ENCODE measurements around the gene ARL8A.

The ARL8A gene

DNA sequence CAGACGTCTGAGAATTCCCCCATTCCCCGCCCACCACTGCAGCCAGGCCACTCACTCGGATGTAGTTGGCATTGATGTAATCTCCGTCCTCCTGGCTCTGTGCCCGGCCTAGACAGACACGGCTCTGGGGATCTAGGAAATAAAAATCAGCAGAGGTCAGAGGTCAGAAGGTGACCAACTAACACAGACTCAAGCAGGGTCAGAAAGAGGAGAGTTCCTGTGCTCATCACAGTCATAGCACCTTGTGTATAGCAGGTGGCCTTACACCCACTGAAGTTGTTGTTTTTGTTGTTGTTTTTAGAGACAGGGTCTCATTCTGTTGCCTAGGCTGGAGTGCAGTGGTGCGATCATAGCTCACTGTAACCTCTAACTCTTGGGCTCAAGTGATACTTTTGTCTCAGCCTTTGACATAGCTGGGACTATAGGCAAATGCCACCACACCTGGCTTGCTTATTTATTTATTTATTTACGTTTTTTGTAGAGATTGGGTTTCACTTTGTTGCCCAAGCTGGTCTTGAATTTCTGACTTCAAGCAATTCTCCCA, 11.0 kb upstream of the ARL8A start:
- Mint-ChIP-seq H3K36me3 (ENCODE audit: low read depth) (no peaks in the 10 kb centered on the region), H3K4me3 (no peak overlapping the region), H3K27ac (no peak overlapping the region), H3K27me3 (ENCODE audit: low read depth, poor library complexity) (peaks cover 13% of the 10 kb centered on the region), H3K4me1 (peaks cover 67% of the 10 kb centered on the region), H3K9me3 (no peaks in the 10 kb centered on the region)
- DNase-seq, result no peak
- TF ChIP-seq, protein P1, sequence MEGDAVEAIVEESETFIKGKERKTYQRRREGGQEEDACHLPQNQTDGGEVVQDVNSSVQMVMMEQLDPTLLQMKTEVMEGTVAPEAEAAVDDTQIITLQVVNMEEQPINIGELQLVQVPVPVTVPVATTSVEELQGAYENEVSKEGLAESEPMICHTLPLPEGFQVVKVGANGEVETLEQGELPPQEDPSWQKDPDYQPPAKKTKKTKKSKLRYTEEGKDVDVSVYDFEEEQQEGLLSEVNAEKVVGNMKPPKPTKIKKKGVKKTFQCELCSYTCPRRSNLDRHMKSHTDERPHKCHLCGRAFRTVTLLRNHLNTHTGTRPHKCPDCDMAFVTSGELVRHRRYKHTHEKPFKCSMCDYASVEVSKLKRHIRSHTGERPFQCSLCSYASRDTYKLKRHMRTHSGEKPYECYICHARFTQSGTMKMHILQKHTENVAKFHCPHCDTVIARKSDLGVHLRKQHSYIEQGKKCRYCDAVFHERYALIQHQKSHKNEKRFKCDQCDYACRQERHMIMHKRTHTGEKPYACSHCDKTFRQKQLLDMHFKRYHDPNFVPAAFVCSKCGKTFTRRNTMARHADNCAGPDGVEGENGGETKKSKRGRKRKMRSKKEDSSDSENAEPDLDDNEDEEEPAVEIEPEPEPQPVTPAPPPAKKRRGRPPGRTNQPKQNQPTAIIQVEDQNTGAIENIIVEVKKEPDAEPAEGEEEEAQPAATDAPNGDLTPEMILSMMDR (IDR thresholded peaks at IDR 0.05), result no peak

DNA sequence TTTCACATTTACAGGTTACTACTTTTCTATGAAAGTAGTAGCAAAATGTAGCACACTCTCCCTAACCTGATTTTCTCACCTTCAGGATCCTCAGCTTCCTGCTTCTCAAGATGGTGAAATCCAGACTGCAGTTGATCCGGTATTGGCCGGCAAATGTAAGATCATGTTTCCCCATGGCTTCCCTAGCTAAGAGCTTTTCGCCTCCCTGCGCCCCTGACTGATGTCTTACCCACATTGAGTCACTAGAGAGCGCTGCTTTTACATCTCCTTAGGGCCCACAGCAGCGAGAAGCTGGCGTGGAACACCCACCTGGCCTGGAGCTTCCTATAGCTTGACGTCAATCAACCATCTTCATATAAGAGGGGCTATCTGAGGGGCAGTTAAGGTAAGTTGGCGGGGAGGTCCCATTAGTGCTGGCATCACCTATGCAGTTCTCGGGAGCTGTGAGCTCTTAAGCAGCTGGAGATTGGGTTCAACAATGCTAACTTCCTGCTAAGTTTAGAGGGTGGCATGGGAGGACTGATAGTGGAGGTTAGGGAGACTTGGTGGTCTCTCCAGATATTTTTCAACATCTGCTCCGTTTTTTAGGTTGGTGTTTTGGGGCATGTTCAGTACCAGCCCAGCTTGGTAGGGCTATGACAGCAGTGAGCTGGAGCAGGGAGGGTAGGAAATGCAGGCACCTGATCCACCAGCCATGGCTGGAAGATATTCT, 10.4 kb upstream of the ARL8A start:
- H3K27me3 Mint-ChIP-seq (ENCODE audit: low read depth, poor library complexity), result peaks cover 13% of the 10 kb centered on the region
- H3K4me1 Mint-ChIP-seq, result peaks cover 62% of the 10 kb centered on the region
- DNase-seq, result peak; percentile 67
- TF ChIP-seq, protein P1 (IDR thresholded peaks at IDR 0.05), result peak; percentile 62
- no peak overlapping the region for H3K4me3 Mint-ChIP-seq
- H3K27ac Mint-ChIP-seq, result no peak overlapping the region
- no peaks in the 10 kb centered on the region for H3K36me3 Mint-ChIP-seq (ENCODE audit: low read depth)
- no peaks in the 10 kb centered on the region for H3K9me3 Mint-ChIP-seq

DNA sequence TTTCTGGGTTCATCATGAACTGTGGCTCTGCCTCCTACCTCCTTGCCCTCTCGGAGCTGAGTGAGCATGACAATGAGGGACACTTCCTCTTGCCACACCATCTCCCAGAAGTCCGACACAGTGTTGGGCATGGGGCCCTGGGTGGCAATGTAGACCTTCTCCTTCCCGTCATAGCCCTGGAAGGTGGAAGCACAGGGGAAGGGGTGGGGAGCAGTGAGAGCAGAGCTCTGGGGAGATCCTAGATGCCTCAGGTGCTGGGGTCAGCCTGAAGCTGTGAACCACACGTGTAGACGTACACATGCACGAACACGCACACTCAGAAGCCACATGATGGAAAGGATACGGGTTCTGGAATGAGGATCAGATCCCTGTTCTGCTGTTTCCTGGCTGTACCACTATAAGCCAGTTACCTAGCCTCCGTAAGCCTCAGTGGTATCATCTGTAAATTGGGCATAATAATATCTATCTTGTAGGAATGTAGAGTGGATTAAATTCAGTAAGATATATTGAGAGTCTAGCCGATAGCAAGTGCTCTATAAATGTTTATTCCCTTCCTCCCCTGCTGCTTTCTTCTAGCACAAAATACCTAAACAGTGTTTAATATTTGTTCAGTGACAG, 9.7 kb upstream of the ARL8A start:
- Mint-ChIP-seq H3K4me3 (no peak overlapping the region), H3K36me3 (ENCODE audit: low read depth) (no peaks in the 10 kb centered on the region), H3K4me1 (peaks cover 55% of the 10 kb centered on the region), H3K9me3 (no peaks in the 10 kb centered on the region), H3K27ac (no peak overlapping the region), H3K27me3 (ENCODE audit: low read depth, poor library complexity) (peaks cover 11% of the 10 kb centered on the region)
- TF ChIP-seq, protein P1 (IDR thresholded peaks at IDR 0.05), result no peak
- no peak for DNase-seq

DNA sequence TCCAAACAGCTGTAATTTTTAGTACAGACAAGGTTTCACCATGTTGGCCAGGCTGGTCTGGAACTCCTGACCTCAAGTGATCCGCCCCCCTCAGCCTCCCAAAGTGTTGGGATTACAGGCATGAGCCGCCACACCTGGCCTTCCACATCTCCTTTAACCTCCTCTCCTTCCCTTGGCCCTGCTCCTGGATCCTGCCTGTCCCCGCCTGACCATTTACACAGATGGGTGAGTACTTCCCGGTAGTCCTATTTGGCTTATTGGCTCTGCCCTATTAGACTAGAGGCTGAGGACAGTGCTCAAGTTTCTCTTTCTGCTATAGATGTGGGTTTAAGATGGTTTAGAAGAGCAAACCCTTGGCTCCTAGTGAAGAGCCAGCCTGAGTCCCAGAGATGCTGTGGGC, 8.7 kb upstream of the ARL8A start:
- Mint-ChIP-seq H3K4me1 (peaks cover 51% of the 10 kb centered on the region), H3K27me3 (ENCODE audit: low read depth, poor library complexity) (peaks cover 8% of the 10 kb centered on the region), H3K27ac (no peak overlapping the region), H3K9me3 (no peaks in the 10 kb centered on the region), H3K36me3 (ENCODE audit: low read depth) (no peaks in the 10 kb centered on the region), H3K4me3 (no peak overlapping the region)
- DNase-seq, result no peak
- TF ChIP-seq, protein P1 (IDR thresholded peaks at IDR 0.05), result no peak

DNA sequence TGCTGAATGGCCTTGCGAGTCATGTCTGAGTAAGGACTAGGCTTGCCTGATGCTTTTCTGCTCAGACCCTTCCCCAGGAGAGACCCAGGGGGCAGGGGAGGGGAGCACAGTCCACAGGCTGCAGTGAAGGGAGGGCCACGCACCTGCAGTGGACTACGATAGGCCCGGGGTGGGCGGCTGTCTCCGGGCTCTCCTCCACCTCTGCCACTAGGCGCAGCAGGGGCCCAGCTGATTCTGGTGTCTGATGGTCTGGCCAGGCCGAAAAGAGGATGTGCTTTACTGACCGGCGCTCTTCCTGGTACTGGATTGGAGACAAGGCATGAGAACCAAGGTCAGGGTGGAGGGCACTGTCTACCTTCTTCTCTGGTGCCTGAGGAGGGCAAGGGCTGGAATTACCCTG, 7.9 kb upstream of the ARL8A start:
- peak overlapping the region; percentile 22 for H3K27ac Mint-ChIP-seq
- no peaks in the 10 kb centered on the region for H3K9me3 Mint-ChIP-seq
- H3K4me3 Mint-ChIP-seq, result no peak overlapping the region
- DNase-seq, result no peak
- peaks cover 10% of the 10 kb centered on the region for H3K27me3 Mint-ChIP-seq (ENCODE audit: low read depth, poor library complexity)
- no peaks in the 10 kb centered on the region for H3K36me3 Mint-ChIP-seq (ENCODE audit: low read depth)
- TF ChIP-seq, protein P1 (IDR thresholded peaks at IDR 0.05), result no peak
- H3K4me1 Mint-ChIP-seq, result peaks cover 48% of the 10 kb centered on the region

Data from nephron progenitor cell (in vitro differentiated cells).